ENCODE measurements around the gene SLC2A5. TPM values are rescaled to one million over a fixed set of nuclear protein-coding genes. Genes with fewer than 3 reads are reported as not detected.

The SLC2A5 gene
- total RNA-seq, 1 experiment from 2014 or later = not detected

DNA sequence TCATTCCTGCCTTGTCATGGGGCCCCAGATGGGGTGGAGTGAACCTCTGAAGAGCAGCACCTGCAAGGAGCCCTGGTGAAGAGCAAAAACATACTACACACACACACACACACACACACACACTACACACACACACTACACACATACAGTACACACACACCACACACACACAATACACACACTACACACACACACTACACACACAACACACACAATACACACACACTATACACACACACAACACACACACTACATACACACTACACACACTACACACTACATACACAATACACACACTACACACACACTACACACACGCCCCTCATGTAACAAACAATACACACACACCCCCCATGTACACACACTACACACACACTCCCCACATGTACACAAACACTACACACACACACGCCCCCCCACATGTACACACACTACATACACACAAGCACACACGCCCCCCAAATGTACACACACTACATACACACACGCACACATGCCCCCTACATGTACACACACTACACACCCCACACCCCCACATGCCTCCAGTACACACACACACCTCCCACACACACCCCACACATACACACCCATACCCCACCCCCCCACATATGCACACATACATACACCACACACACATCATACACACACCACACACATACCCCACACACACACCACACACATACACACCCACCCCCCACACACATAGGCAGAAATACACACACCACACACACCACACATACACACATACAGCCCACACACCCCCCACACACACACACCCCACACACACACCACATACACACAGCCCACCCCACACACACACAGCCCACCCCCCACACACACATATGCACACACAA is 9.3 kb downstream of the SLC2A5 start:
- no peak overlapping the region for H3K27ac ChIP-seq
- no peaks in the 10 kb centered on the region for H3K27me3 ChIP-seq (ENCODE audit: insufficient read depth, low read depth)
- no peak overlapping the region for H3K4me3 ChIP-seq
- no peaks in the 10 kb centered on the region for H4K20me1 ChIP-seq (ENCODE audit: insufficient read depth)
- H3K9me2 ChIP-seq (ENCODE audit: insufficient read depth) = no peaks in the 10 kb centered on the region
- intact Hi-C loops (cut with micrococcal nuclease; ENCODE audit: unreplicated experiment) = no loop called here
- H3K4me2 ChIP-seq = no peak overlapping the region
- no peaks in the 10 kb centered on the region for H3K4me1 ChIP-seq (replicated peaks; ENCODE audit: insufficient read depth)
- H3F3A ChIP-seq (ENCODE audit: insufficient read depth, low read depth) = no peaks in the 10 kb centered on the region
- no peaks in the 10 kb centered on the region for H3K9me3 ChIP-seq (ENCODE audit: insufficient read depth, low read depth)
- ChIA-PET POLR2A (ENCODE audit: unreplicated experiment) (no interaction called here), CTCF (no interaction called here)
- DNase-seq = no peak
- BruUV-seq (replicated peaks) = no TSS peak
- H2AFZ ChIP-seq = no peak overlapping the region
- no peaks in the 10 kb centered on the region for H3K36me3 ChIP-seq (ENCODE audit: low read depth)
- TF ChIP-seq EZH2 (IDR thresholded peaks at IDR 0.05; ENCODE audit: low read depth) = no peak
- TF ChIP-seq, protein P1, sequence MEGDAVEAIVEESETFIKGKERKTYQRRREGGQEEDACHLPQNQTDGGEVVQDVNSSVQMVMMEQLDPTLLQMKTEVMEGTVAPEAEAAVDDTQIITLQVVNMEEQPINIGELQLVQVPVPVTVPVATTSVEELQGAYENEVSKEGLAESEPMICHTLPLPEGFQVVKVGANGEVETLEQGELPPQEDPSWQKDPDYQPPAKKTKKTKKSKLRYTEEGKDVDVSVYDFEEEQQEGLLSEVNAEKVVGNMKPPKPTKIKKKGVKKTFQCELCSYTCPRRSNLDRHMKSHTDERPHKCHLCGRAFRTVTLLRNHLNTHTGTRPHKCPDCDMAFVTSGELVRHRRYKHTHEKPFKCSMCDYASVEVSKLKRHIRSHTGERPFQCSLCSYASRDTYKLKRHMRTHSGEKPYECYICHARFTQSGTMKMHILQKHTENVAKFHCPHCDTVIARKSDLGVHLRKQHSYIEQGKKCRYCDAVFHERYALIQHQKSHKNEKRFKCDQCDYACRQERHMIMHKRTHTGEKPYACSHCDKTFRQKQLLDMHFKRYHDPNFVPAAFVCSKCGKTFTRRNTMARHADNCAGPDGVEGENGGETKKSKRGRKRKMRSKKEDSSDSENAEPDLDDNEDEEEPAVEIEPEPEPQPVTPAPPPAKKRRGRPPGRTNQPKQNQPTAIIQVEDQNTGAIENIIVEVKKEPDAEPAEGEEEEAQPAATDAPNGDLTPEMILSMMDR (conservative IDR thresholded peaks at IDR 0.05) = no peak
- no peaks in the 10 kb centered on the region for H3K79me2 ChIP-seq (ENCODE audit: low read depth)

DNA sequence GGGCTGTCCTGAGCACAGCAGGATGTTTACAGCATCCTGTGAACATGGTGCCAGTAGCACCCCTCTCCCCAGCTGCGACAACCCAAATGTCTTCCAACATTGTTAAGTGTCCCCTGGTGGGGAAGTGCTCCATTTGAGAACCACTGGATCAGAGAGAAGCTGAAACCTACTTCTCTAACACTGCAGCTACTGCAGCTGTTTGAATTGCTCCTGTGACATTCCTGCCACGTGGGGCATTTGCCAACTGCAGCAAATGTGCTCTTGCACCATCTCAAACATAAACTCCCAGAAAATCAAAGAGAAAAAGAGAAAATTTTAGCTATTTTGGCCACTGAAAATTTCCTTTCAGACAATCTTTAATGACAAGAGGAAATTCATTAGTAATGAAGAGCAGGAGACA is 11.0 kb downstream of the SLC2A5 start:
- H3K79me2 ChIP-seq (ENCODE audit: low read depth) = no peaks in the 10 kb centered on the region
- H3K36me3 ChIP-seq (ENCODE audit: low read depth) = no peaks in the 10 kb centered on the region
- no peak overlapping the region for H3K4me3 ChIP-seq
- H3K4me1 ChIP-seq (replicated peaks; ENCODE audit: insufficient read depth) = no peaks in the 10 kb centered on the region
- H2AFZ ChIP-seq = no peak overlapping the region
- no peaks in the 10 kb centered on the region for H3K9me2 ChIP-seq (ENCODE audit: insufficient read depth)
- ChIA-PET CTCF (interaction anchor here (0.9 to 1.0 kb wide), 2 partner anchors 27 to 95 kb away, joined by 4 to 5 read pairs; no protein-coding TSS in a partner anchor), POLR2A (ENCODE audit: unreplicated experiment) (no interaction called here)
- H3K27me3 ChIP-seq (ENCODE audit: insufficient read depth, low read depth) = no peaks in the 10 kb centered on the region
- no peaks in the 10 kb centered on the region for H3K9me3 ChIP-seq (ENCODE audit: insufficient read depth, low read depth)
- no peaks in the 10 kb centered on the region for H3F3A ChIP-seq (ENCODE audit: insufficient read depth, low read depth)
- no peak for DNase-seq
- H3K4me2 ChIP-seq = no peak overlapping the region
- H3K27ac ChIP-seq = no peak overlapping the region
- BruUV-seq (replicated peaks) = no TSS peak
- no peak for TF ChIP-seq EZH2 (IDR thresholded peaks at IDR 0.05; ENCODE audit: low read depth)
- TF ChIP-seq, protein P1 (conservative IDR thresholded peaks at IDR 0.05) = no peak; the same call in 1 of the 2 replicates
- H4K20me1 ChIP-seq (ENCODE audit: insufficient read depth) = no peaks in the 10 kb centered on the region
- intact Hi-C loops (cut with micrococcal nuclease; ENCODE audit: unreplicated experiment) = no loop called here

DNA sequence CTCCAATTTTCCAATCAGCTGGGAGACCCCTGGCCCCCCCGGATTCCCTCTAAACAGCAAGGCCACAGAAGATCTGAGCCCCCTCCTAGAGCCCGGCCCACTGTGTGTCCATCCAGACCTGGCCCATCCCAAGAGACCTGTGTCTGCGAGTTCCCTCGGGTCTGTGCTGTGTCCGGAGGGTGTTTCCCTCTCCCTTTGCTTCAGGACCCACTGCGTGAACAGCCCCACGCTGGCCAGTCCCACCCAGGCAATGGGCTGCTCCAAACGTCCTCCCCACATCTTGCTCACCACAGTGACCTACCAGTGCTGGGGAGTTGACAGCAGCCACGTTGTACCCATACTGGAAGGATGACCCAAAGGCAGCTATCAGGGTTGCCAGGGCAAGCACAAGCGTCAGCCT is 11.6 kb downstream of the SLC2A5 start:
- Histone ChIP-seq H3K4me3 (no peak overlapping the region), H2AFZ (no peak overlapping the region), H3K9me2 (ENCODE audit: insufficient read depth) (no peaks in the 10 kb centered on the region), H3K27me3 (ENCODE audit: insufficient read depth, low read depth) (no peaks in the 10 kb centered on the region), H3K79me2 (ENCODE audit: low read depth) (no peaks in the 10 kb centered on the region), H4K20me1 (ENCODE audit: insufficient read depth) (no peaks in the 10 kb centered on the region), H3K9me3 (ENCODE audit: insufficient read depth, low read depth) (no peaks in the 10 kb centered on the region), H3K4me2 (no peak overlapping the region), H3K36me3 (ENCODE audit: low read depth) (no peaks in the 10 kb centered on the region), H3K27ac (no peak overlapping the region), H3F3A (ENCODE audit: insufficient read depth, low read depth) (no peaks in the 10 kb centered on the region), H3K4me1 (replicated peaks; ENCODE audit: insufficient read depth) (no peaks in the 10 kb centered on the region)
- BruUV-seq (replicated peaks) = no TSS peak
- CTCF ChIA-PET = interaction anchor here (1.0 kb wide), 1 partner anchor 95 kb away, joined by 4 read pairs; no protein-coding TSS in a partner anchor
- no peak for TF ChIP-seq EZH2 (IDR thresholded peaks at IDR 0.05; ENCODE audit: low read depth)
- TF ChIP-seq, protein P1 (conservative IDR thresholded peaks at IDR 0.05) = no peak
- POLR2A ChIA-PET (ENCODE audit: unreplicated experiment) = no interaction called here
- no peak for DNase-seq
- intact Hi-C loops (cut with micrococcal nuclease; ENCODE audit: unreplicated experiment) = no loop called here

All from PC-9 (cell line).